AG08396 (cell line): ENCODE measurements around the gene VPS18.

Experiments used
- DNase-seq: peaks from one replicate; pipeline ENCODE4 v3.0.0; 2012; ENCODE audit warnings: low spot score, mixed read lengths

VPS18 gene

GRCh38 chr15:40900256-40901052, 6.2 kb downstream of the VPS18 start:
- no peak for DNase-seq

- DNase-seq: no peak
Observed at GRCh38 chr15:40901053-40901443, 6.8 kb downstream of the VPS18 start.

GRCh38 chr15:40902605-40903561, 8.6 kb downstream of the VPS18 start:
- DNase-seq: no peak

- no peak for DNase-seq
Observed at GRCh38 chr15:40904552-40905201, 10.4 kb downstream of the VPS18 start.

- peak; percentile 87 for DNase-seq
Observed at GRCh38 chr15:40906091-40906990, 12.1 kb downstream of the VPS18 start.

- DNase-seq: no peak
Observed at GRCh38 chr15:40906991-40907802, 12.9 kb downstream of the VPS18 start.

GRCh38 chr15:40908095-40908494, 13.8 kb downstream of the VPS18 start:
- no peak for DNase-seq

- no peak for DNase-seq
Observed at GRCh38 chr15:40909662-40910630, 15.7 kb downstream of the VPS18 start.

- no peak for DNase-seq
Observed at GRCh38 chr15:40911141-40911540, 16.9 kb downstream of the VPS18 start.

GRCh38 chr15:40911693-40912092, 17.4 kb downstream of the VPS18 start:
- DNase-seq: no peak

- no peak for DNase-seq
Observed at GRCh38 chr15:40912478-40912877, 18.2 kb downstream of the VPS18 start.

- DNase-seq: no peak
Observed at GRCh38 chr15:40914013-40914412, 19.8 kb downstream of the VPS18 start.

GRCh38 chr15:40914486-40914885, 20.2 kb downstream of the VPS18 start:
- no peak for DNase-seq

- DNase-seq: no peak
Observed at GRCh38 chr15:40915116-40915661, 20.9 kb downstream of the VPS18 start.

- DNase-seq: no peak
Observed at GRCh38 chr15:40915679-40916078, 21.4 kb downstream of the VPS18 start.

GRCh38 chr15:40917585-40917984, 23.3 kb downstream of the VPS18 start:
- DNase-seq: no peak

GRCh38 chr15:40918146-40918798, 24.0 kb downstream of the VPS18 start:
- no peak for DNase-seq

GRCh38 chr15:40918799-40919392, 24.6 kb downstream of the VPS18 start:
- no peak for DNase-seq
